ENCODE results near the gene SWAP70.

- TF ChIP-seq CTCF (IDR thresholded peaks at IDR 0.05 in 8 of 11, conservative IDR thresholded peaks at IDR 0.05 in 3 of 11) (no peak), POLR2AphosphoS5 (IDR thresholded peaks at IDR 0.05) (peak in 1 of 3 donors; percentile 68)
These were observed 25.0 kb downstream of the SWAP70 start for GRCh38 chr11:9688716-9689511.

All from spleen (tissue), 7 donors.